Endothelial cell of umbilical vein (primary cell): ENCODE data around the gene RAB11B. TPM values are rescaled to one million over a fixed set of nuclear protein-coding genes. Genes with fewer than 3 reads are reported as not detected.

ENCODE experiments used
- BruUV-seq: library from RNA; stranded (reverse); fragments of 400-500 nt; replicated peaks from 2 replicates; lab custom pipeline; 2021; lab: Mats Ljungman, UMichigan
- CTCF ChIA-PET: fragments of 300-600, 350-600 bp; sonication (Branson Sonifier 250); formaldehyde crosslinking; loops from one replicate; lab custom pipeline; 2021; ENCODE audit warnings: antibody characterized with exemption, inconsistent platforms; lab: Charles Lee
- POLR2A ChIA-PET: fragments of 300-600, 350-600 bp; sonication (Branson Sonifier 250); formaldehyde crosslinking; loops from one replicate; lab custom pipeline; 2021; ENCODE audit warnings: antibody characterized with exemption, inconsistent platforms; lab: Charles Lee
- DNase-seq: peaks from one replicate; pipeline ENCODE4 v3.0.0-alpha.2; 2011; ENCODE audit warnings: low read depth, low spot score
- FAIRE-seq: peaks from 2 replicates; lab custom pipeline; 2011; peaks lifted over from hg19 to GRCh38; lab: Jason Lieb, UNC
- H2AFZ ChIP-seq: 2 replicates; pipeline ENCODE4 v1.6.0; 2012; ENCODE audit warnings: low read depth, low read length, control low read depth, inconsistent platforms
- H3K27ac ChIP-seq: 2 replicates; pipeline ENCODE4 v1.5.1; 2011; ENCODE audit warnings: low read depth, mild to moderate bottlenecking, control low read depth, low read length, moderate library complexity; ENCODE audit not compliant: insufficient read depth
- H3K27me3 ChIP-seq, 2 experiments: 2 replicates each; pipeline versions ENCODE4 v1.6.0 to v1.6.1; 2011; ENCODE audit warnings: low read length in 2 of 2, mixed read lengths in 1 of 2; ENCODE audit not compliant: control insufficient read depth in 2 of 2, insufficient read depth in 2 of 2
- H3K36me3 ChIP-seq, 2 experiments: 2 replicates in 1 of 2; 3 replicates in 1 of 2; pipeline ENCODE4 v1.5.1; 2011; ENCODE audit warnings: low read length in 2 of 2, mild to moderate bottlenecking in 1 of 2, moderate library complexity in 1 of 2; ENCODE audit not compliant: control insufficient read depth in 2 of 2, insufficient read depth in 2 of 2; ENCODE audit errors: extremely low read depth in 1 of 2
- H3K4me1 ChIP-seq: 3 replicates; pipeline ENCODE4 v1.5.1; 2011; ENCODE audit warnings: mild to moderate bottlenecking, low read length; ENCODE audit not compliant: control insufficient read depth, insufficient read depth; ENCODE audit errors: extremely low read depth
- H3K4me2 ChIP-seq: 2 replicates; pipeline ENCODE4 v1.6.1; 2011; ENCODE audit warnings: low read length, control low read depth, mixed read lengths; ENCODE audit not compliant: insufficient read depth
- H3K4me3 ChIP-seq, 3 experiments: fragments of 200-600 bp in 1 of 3; sonication (generic), shearing (Covaris generic) in 1 of 3; replicated peaks in 1 of 3; 2 replicates each; pipeline ENCODE4 v1.5.1; 2011 to 2016; ENCODE audit warnings: control low read depth in 3 of 3, low read length in 3 of 3, mild to moderate bottlenecking in 2 of 3, inconsistent platforms in 1 of 3, low read depth in 1 of 3, moderate library complexity in 1 of 3; ENCODE audit not compliant: insufficient read depth in 1 of 3
- H3K79me2 ChIP-seq: 2 replicates; pipeline ENCODE4 v1.6.0; 2012; ENCODE audit warnings: low read length, inconsistent platforms; ENCODE audit not compliant: control insufficient read depth, insufficient read depth
- H3K9ac ChIP-seq: replicated peaks from 2 replicates; pipeline ENCODE3; 2011; ENCODE audit warnings: low read length, control low read depth; ENCODE audit not compliant: insufficient read depth; ENCODE audit errors: extremely low read depth
- H3K9me1 ChIP-seq: replicated peaks from 3 replicates; pipeline ENCODE4 v1.6.0; 2011; ENCODE audit warnings: mild to moderate bottlenecking, low read length; ENCODE audit not compliant: control insufficient read depth, insufficient read depth; ENCODE audit errors: extremely low read depth
- H3K9me3 ChIP-seq: replicated peaks from 2 replicates; pipeline ENCODE4 v1.5.1; 2012; ENCODE audit warnings: low read length, inconsistent platforms; ENCODE audit not compliant: control insufficient read depth, insufficient read depth
- H4K20me1 ChIP-seq: replicated peaks from 2 replicates; pipeline ENCODE3; 2011; ENCODE audit warnings: mild to moderate bottlenecking, low read length; ENCODE audit not compliant: control insufficient read depth, insufficient read depth; ENCODE audit errors: extremely low read depth
- EZH2 ChIP-seq: IDR thresholded peaks from 2 replicates; pipeline ENCODE4 v1.6.1; 2012; ENCODE audit warnings: borderline replicate concordance, low read depth, mild to moderate bottlenecking, moderate library complexity, low read length, inconsistent platforms; ENCODE audit not compliant: severe bottlenecking
- FOS ChIP-seq: IDR thresholded peaks from 2 replicates; pipeline ENCODE4 v1.6.1; 2011; ENCODE audit warnings: mild to moderate bottlenecking, low read length, moderate library complexity, borderline replicate concordance; ENCODE audit not compliant: insufficient read depth
- GATA2 ChIP-seq: IDR thresholded peaks from 2 replicates; pipeline ENCODE4 v1.7.0; 2011; ENCODE audit warnings: low read depth, mild to moderate bottlenecking, moderate library complexity, mixed read lengths, low read length; ENCODE audit not compliant: insufficient read length, insufficient read depth
- JUN ChIP-seq: IDR thresholded peaks from 2 replicates; pipeline ENCODE4 v1.6.1; 2011; ENCODE audit warnings: borderline replicate concordance, low read depth; ENCODE audit not compliant: insufficient read length, insufficient read depth
- MYC ChIP-seq: IDR thresholded peaks from one replicate; pipeline ENCODE4 v1.6.1; 2011; ENCODE audit warnings: mild to moderate bottlenecking, low read depth, low read length
- POLR2A ChIP-seq: IDR thresholded peaks from 2 replicates; pipeline ENCODE4 v1.6.1; 2012; ENCODE audit warnings: low read depth, mild to moderate bottlenecking, control low read depth, low read length
- POLR2AphosphoS5 ChIP-seq: IDR thresholded peaks from 2 replicates; pipeline ENCODE4 v1.6.1; 2012; ENCODE audit warnings: low read depth, mild to moderate bottlenecking, control low read depth, low read length, moderate library complexity; ENCODE audit not compliant: insufficient read depth
- dilution Hi-C: fragments of 300-500 bp; cut with MboI; formaldehyde crosslinking; loops from one replicate; pipeline ENCODE4 v1.15.0; 2019; ENCODE audit warnings: low sequenced_read_pairs; ENCODE audit not compliant: extremely low pct_ligation_motif_present
- intact Hi-C: fragments of 100-400 bp; cut with micrococcal nuclease; formaldehyde crosslinking; loops from one replicate; pipeline ENCODE4 v1.10.0; 2022
- polyA plus RNA-seq, 4 experiments: library from polyadenylated mRNA; depleted of rRNA in 3 of 4; stranded (reverse) in 3 of 4; unstranded in 1 of 4; fragments of >200 nt; gene quantifications; 2 replicates each; pipeline versions ENCODE4 v1.2.1 to v1.2.3, GENCODE V29; 2011 to 2012; ENCODE audit warnings: missing spikeins in 1 of 4
- total RNA-seq: library from RNA; stranded (reverse); gene quantifications from 2 replicates; pipeline ENCODE4 v1.2.3, GENCODE V29; 2021
- TF ChIP-seq, protein P1 (sequence below), 2 donors: IDR thresholded peaks; 1 replicate in 1 of 2; 2 replicates in 1 of 2; pipeline ENCODE4 v1.5.1; 2011; ENCODE audit warnings: low read length in 2 of 2, mild to moderate bottlenecking in 2 of 2, moderate library complexity in 2 of 2, control low read depth in 1 of 2, inconsistent platforms in 1 of 2, low read depth in 1 of 2; ENCODE audit not compliant: insufficient read depth in 1 of 2; ENCODE audit errors: extremely low read depth in 1 of 2
- TF ChIP-seq, protein P2 (sequence below): IDR thresholded peaks from 2 replicates; pipeline ENCODE4 v1.6.1; 2011; ENCODE audit not compliant: insufficient read depth, insufficient read length

The RAB11B gene
- total and polyA plus RNA-seq, 2 donors (not counting 3 experiments of a cell fraction or from before 2014, with no cell fraction given): 74.1 to 99.8 TPM

DNA sequence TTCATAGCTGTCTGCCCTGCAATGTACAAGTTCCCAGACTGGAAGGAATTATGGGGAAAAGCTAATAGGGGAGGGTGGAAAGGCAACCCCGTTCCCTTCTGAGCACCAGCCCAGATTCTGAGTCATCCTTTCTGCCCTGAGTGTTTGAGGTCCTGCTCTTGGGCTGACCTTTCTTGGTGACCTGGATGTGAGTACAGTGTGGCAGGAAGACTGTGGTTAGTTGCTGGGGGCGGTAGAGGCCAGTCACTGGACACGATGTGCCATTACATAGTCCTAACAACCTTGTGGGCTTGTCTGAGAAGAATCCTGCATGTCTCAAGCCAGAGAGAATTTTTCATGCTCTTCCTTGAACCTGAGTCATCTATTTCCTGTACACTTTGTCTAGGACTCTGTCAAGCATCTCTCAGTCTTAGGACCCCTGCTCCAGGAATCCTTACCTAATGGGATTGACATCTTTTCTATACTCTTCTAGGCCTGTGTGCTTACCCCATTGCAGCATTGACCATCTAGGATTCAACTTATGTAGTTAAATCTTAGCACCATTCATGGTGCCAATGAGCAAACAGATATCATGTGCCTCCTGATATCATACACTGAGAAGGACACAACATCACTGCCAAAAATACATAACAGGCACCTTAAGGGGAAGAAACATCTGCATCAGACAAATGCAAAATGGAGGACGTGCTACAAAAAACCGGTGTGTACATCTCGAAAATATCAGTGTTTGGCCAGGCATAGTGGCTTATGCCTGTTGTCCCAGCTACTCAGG, 34.3 kb upstream of the RAB11B start:
- intact Hi-C loops (loop anchor here (1.0 to 2.0 kb wide), 3 partner anchors 11 to 89 kb away; partner anchors contain the start of genes HNRNPM and RAB11B), dilution Hi-C loops (no loop called here)
- Histone ChIP-seq H3K9me1 (no peaks in the 10 kb centered on the region), H4K20me1 (no peaks in the 10 kb centered on the region), H3K4me2 (peak overlapping the region; percentile 37), H3K27me3 (no peaks in the 10 kb centered on the region), H3K9ac (peak overlapping the region; percentile 68), H3K36me3 (no peaks in the 10 kb centered on the region), H3K9me3 (no peaks in the 10 kb centered on the region), H3K79me2 (no peaks in the 10 kb centered on the region), H2AFZ (no peak overlapping the region), H3K27ac (peak overlapping the region; percentile 90), H3K4me1 (peaks cover 28% of the 10 kb centered on the region), H3K4me3 (no peak overlapping the region)
- BruUV-seq: TSS peak; percentile 62
- ChIA-PET POLR2A (interaction anchor here (0.5 to 1.8 kb wide), 7 partner anchors 8 to 68 kb away, joined by 3 to 8 read pairs (median 4); partner anchors contain the start of genes ANGPTL4, MARCHF2 and RAB11B), CTCF (interaction anchor here (0.6 to 4.9 kb wide), 17 partner anchors 8 to 224 kb away, joined by 3 to 79 read pairs (median 21); partner anchors contain the start of genes ANGPTL4, HNRNPM, MARCHF2 and RAB11B)
- DNase-seq: peak; percentile 97
- FAIRE-seq: peak; percentile 100
- TF ChIP-seq EZH2 (no peak), GATA2 (peak; percentile 63), POLR2A (peak; percentile 62), POLR2AphosphoS5 (peak; percentile 99), MYC (peak; percentile 82), FOS (peak; percentile 100), JUN (peak; percentile 93)
- TF ChIP-seq, protein P1, sequence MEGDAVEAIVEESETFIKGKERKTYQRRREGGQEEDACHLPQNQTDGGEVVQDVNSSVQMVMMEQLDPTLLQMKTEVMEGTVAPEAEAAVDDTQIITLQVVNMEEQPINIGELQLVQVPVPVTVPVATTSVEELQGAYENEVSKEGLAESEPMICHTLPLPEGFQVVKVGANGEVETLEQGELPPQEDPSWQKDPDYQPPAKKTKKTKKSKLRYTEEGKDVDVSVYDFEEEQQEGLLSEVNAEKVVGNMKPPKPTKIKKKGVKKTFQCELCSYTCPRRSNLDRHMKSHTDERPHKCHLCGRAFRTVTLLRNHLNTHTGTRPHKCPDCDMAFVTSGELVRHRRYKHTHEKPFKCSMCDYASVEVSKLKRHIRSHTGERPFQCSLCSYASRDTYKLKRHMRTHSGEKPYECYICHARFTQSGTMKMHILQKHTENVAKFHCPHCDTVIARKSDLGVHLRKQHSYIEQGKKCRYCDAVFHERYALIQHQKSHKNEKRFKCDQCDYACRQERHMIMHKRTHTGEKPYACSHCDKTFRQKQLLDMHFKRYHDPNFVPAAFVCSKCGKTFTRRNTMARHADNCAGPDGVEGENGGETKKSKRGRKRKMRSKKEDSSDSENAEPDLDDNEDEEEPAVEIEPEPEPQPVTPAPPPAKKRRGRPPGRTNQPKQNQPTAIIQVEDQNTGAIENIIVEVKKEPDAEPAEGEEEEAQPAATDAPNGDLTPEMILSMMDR (IDR thresholded peaks at IDR 0.05; ENCODE audit: extremely low read depth in 1 of 2, insufficient read depth in 1 of 2, low read depth in 1 of 2, low read length in 2 of 2): no peak
- TF ChIP-seq, protein P2, sequence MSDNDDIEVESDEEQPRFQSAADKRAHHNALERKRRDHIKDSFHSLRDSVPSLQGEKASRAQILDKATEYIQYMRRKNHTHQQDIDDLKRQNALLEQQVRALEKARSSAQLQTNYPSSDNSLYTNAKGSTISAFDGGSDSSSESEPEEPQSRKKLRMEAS: no peak
